DND-41 (cell line): ENCODE measurements around the gene ABHD16B.

Experiments
- ATAC-seq: fragments of 200-7000 bp; cut with Tn5 transposase; 3 replicates; pipeline ENCODE4 v1.9.1; 2021; ENCODE audit warnings: low read depth; ENCODE audit not compliant: insufficient read depth
- DNase-seq: peaks from one replicate; pipeline ENCODE4 v3.0.0-alpha.2; 2020
- H2AFZ ChIP-seq: 2 replicates; pipeline ENCODE4 v1.6.0; 2012; ENCODE audit warnings: low read depth, low read length
- H3K27ac ChIP-seq: 2 replicates; pipeline ENCODE4 v1.5.1; 2012; ENCODE audit warnings: low read length, inconsistent platforms
- H3K27me3 ChIP-seq: fragments of 200-600 bp; sonication (generic); 2 replicates; pipeline ENCODE4 v1.6.0; 2012; ENCODE audit warnings: low read length, mild to moderate bottlenecking, inconsistent platforms; ENCODE audit not compliant: insufficient read depth, poor library complexity
- H3K36me3 ChIP-seq: 2 replicates; pipeline ENCODE4 v1.5.1; 2012; ENCODE audit warnings: low read length, inconsistent platforms; ENCODE audit not compliant: insufficient read depth
- H3K4me1 ChIP-seq: 2 replicates; pipeline ENCODE4 v1.5.1; 2012; ENCODE audit warnings: mild to moderate bottlenecking, low read length; ENCODE audit not compliant: insufficient read depth
- H3K4me2 ChIP-seq: 2 replicates; pipeline ENCODE4 v1.6.0; 2012; ENCODE audit warnings: mild to moderate bottlenecking, moderate library complexity, low read length, inconsistent platforms; ENCODE audit not compliant: insufficient read depth
- H3K4me3 ChIP-seq, 2 experiments: fragments of 200-600 bp in 1 of 2; shearing (Covaris generic) in 1 of 2; 2 replicates each; pipeline ENCODE4 v1.5.1; 2012 to 2016; ENCODE audit warnings: inconsistent platforms in 2 of 2, low read length in 2 of 2, mild to moderate bottlenecking in 2 of 2, low read depth in 1 of 2, moderate library complexity in 1 of 2
- H3K79me2 ChIP-seq: 2 replicates; pipeline ENCODE4 v1.6.0; 2012; ENCODE audit warnings: low read length, inconsistent platforms; ENCODE audit not compliant: insufficient read depth
- H3K9ac ChIP-seq: 2 replicates; pipeline ENCODE4 v1.6.0; 2012; ENCODE audit warnings: low read depth, mild to moderate bottlenecking, inconsistent platforms, low read length, moderate library complexity
- H3K9me3 ChIP-seq: 2 replicates; pipeline ENCODE4 v1.5.1; 2012; ENCODE audit warnings: low read length, moderate library complexity, mild to moderate bottlenecking, inconsistent platforms; ENCODE audit not compliant: insufficient read depth, severe bottlenecking
- H4K20me1 ChIP-seq: 2 replicates; pipeline ENCODE4 v1.6.0; 2012; ENCODE audit warnings: low read length; ENCODE audit not compliant: insufficient read depth
- CTCF ChIP-seq: IDR thresholded peaks from 2 replicates; pipeline ENCODE4 v1.5.1; 2012; ENCODE audit warnings: borderline replicate concordance, low read length, moderate library complexity, mild to moderate bottlenecking; ENCODE audit not compliant: poor library complexity, severe bottlenecking; ENCODE audit errors: extremely low read depth
- EZH2 ChIP-seq: IDR thresholded peaks from 3 replicates; pipeline ENCODE4 v1.6.1; 2012; ENCODE audit warnings: borderline replicate concordance, low read depth, mild to moderate bottlenecking, moderate library complexity, low read length, inconsistent platforms; ENCODE audit not compliant: severe bottlenecking

The ABHD16B gene

GRCh38 chr20:63885264-63886053 is 24.2 kb downstream of the ABHD16B start:
- H4K20me1 ChIP-seq = peaks cover 36% of the 10 kb centered on the region
- no peak overlapping the region for H3K4me2 ChIP-seq
- no peaks in the 10 kb centered on the region for H3K27me3 ChIP-seq
- H3K4me1 ChIP-seq = no peaks in the 10 kb centered on the region
- TF ChIP-seq CTCF = no peak
- no peak for TF ChIP-seq EZH2
- no peak for DNase-seq
- H3K9ac ChIP-seq = no peak overlapping the region
- no peak overlapping the region for H3K4me3 ChIP-seq
- no peaks in the 10 kb centered on the region for H3K79me2 ChIP-seq
- H3K36me3 ChIP-seq = peaks cover 81% of the 10 kb centered on the region
- no peak overlapping the region for H3K27ac ChIP-seq
- H3K9me3 ChIP-seq = no peaks in the 10 kb centered on the region
- H2AFZ ChIP-seq = no peak overlapping the region
- peak; percentile 24; the same call in 1 of the 3 replicates for ATAC-seq

GRCh38 chr20:63886054-63886419 is 24.7 kb downstream of the ABHD16B start:
- H3K9me3 ChIP-seq = no peaks in the 10 kb centered on the region
- no peaks in the 10 kb centered on the region for H3K27me3 ChIP-seq
- H3K4me1 ChIP-seq = no peaks in the 10 kb centered on the region
- no peak for DNase-seq
- TF ChIP-seq EZH2 (no peak), CTCF (no peak)
- no peak for ATAC-seq
- no peak overlapping the region for H3K4me3 ChIP-seq
- H3K36me3 ChIP-seq = peaks cover 87% of the 10 kb centered on the region
- no peak overlapping the region for H3K27ac ChIP-seq
- no peak overlapping the region for H3K9ac ChIP-seq
- H4K20me1 ChIP-seq = peaks cover 40% of the 10 kb centered on the region
- no peak overlapping the region for H2AFZ ChIP-seq
- no peaks in the 10 kb centered on the region for H3K79me2 ChIP-seq
- H3K4me2 ChIP-seq = no peak overlapping the region

- no peaks in the 10 kb centered on the region for H3K79me2 ChIP-seq
- no peak for ATAC-seq
- no peaks in the 10 kb centered on the region for H3K4me1 ChIP-seq
Observed at GRCh38 chr20:63886921-63887320, 25.6 kb downstream of the ABHD16B start.

More at GRCh38 chr20:63886921-63887320, 25.6 kb downstream of the ABHD16B start:
- no peak overlapping the region for H3K27ac ChIP-seq
- no peak overlapping the region for H3K4me3 ChIP-seq
- no peak overlapping the region for H2AFZ ChIP-seq
- no peak overlapping the region for H3K4me2 ChIP-seq
- DNase-seq = no peak
- H3K9ac ChIP-seq = no peak overlapping the region
- H4K20me1 ChIP-seq = peaks cover 39% of the 10 kb centered on the region
- no peak for TF ChIP-seq EZH2
- no peak for TF ChIP-seq CTCF
- no peaks in the 10 kb centered on the region for H3K27me3 ChIP-seq
- H3K36me3 ChIP-seq = peaks cover 87% of the 10 kb centered on the region
- no peaks in the 10 kb centered on the region for H3K9me3 ChIP-seq
